Anterior cingulate cortex (tissue), 58 donors: ENCODE results near the gene KRT9.

ENCODE experiments used
- DNase-seq, 58 donors: peaks; one replicate each; lab custom pipeline; 2025; lab: John Stamatoyannopoulos, UW

Gene KRT9

DNA sequence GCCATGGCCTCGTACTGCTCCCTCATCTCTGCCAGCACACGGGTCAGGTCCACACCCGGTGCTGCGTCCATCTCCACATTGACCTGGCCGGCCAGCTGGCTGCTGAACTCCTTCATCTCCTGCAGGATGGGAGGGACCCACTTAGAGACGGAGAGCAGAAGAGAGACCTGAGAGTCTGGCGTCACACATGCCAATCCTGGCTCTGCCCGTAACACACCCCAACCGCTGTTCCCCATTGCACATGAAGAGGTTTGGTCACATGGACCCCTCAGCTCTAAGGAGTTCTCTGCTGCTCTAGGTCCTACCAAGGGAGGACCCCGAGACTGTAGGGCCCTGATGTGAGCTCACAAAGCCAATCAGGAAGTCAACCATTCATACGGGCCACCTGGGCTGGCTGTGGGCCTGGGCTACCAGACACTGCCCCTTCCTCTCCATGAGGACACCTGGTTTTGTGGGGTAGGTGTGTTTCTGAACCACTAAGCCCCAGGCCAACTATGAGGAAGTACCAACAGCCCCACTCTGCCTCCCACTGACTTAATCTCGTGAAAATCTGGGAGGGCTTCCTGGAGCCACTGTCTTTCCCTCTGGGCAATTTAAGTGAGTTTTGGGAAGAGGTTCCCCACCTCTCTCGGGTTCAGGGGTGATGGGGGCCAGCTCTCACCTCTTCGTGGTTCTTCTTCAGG is 55.6 kb downstream of the KRT9 start:
- no peak for DNase-seq
